Tibial nerve (tissue), 4 donors: ENCODE data around the gene IL31RA. TPM values are rescaled to one million over a fixed set of nuclear protein-coding genes. Genes with fewer than 3 reads are reported as not detected.

Source experiments
- DNase-seq, 2 donors: peaks; one replicate each; pipeline ENCODE4 v3.0.0-alpha.2; 2019; ENCODE audit warnings: low spot score in 2 of 2
- H3K27ac ChIP-seq, 4 donors: fragments of 200-600 bp; sonication (generic) in 3 of 4; one replicate each; pipeline ENCODE4 v1.5.1; 2017 to 2019; ENCODE audit warnings: mild to moderate bottlenecking in 1 of 4
- H3K27me3 ChIP-seq, 2 donors: fragments of 200-600 bp; sonication (generic) in 1 of 2; one replicate each; pipeline versions ENCODE4 v1.5.1 to v1.6.0; 2017 to 2019
- H3K36me3 ChIP-seq, 3 donors: fragments of 200-600 bp; sonication (generic); one replicate each; pipeline ENCODE4 v1.5.1; 2018 to 2019
- H3K4me1 ChIP-seq, 4 donors: fragments of 200-600 bp; sonication (generic) in 3 of 4; one replicate each; pipeline ENCODE4 v1.5.1; 2017 to 2019
- H3K4me3 ChIP-seq, 4 donors: fragments of 200-600 bp; sonication (generic) in 3 of 4; one replicate each; pipeline ENCODE4 v1.5.1; 2017 to 2019; ENCODE audit warnings: mild to moderate bottlenecking in 1 of 4, moderate library complexity in 1 of 4
- H3K9me3 ChIP-seq, 4 donors: fragments of 200-600 bp; sonication (generic) in 3 of 4; one replicate each; pipeline ENCODE4 v1.5.1; 2017 to 2019
- EP300 ChIP-seq, 2 donors: sonication (generic); formaldehyde crosslinking; IDR thresholded peaks; one replicate each; pipeline ENCODE4 v1.6.1; 2017; ENCODE audit warnings: antibody characterized with exemption in 2 of 2, mild to moderate bottlenecking in 1 of 2
- POLR2A ChIP-seq, 2 donors: fragments of 450-650 bp; IDR thresholded peaks; one replicate each; pipeline ENCODE4 v1.6.1; 2017; ENCODE audit warnings: antibody characterized with exemption in 2 of 2, mild to moderate bottlenecking in 2 of 2, moderate library complexity in 2 of 2
- WGBS, 2 donors: methylation state at CpG; one replicate each; pipeline ENCODE4 v1.1.5; 2018; 5-methylcytosine and 5-hydroxymethylcytosine counted together
- total RNA-seq, 4 donors: library from RNA; depleted of rRNA; stranded (reverse); fragments of >200 nt; gene quantifications; one replicate each; pipeline ENCODE4 v1.1.0, GENCODE V29; 2016
- TF ChIP-seq, protein P1 (sequence below), 5 experiments: fragments of 200-600 bp in 3 of 5; fragments of 450-650 bp in 2 of 5; sonication (generic) in 3 of 5; IDR thresholded peaks; one replicate each; pipeline ENCODE4 v1.5.1; 2016 to 2019; ENCODE audit warnings: antibody characterized with exemption in 5 of 5, mild to moderate bottlenecking in 3 of 5, moderate library complexity in 2 of 5

The IL31RA gene
- total RNA-seq, 4 donors from 2014 or later: 0.60 TPM; not detected in 3

DNA sequence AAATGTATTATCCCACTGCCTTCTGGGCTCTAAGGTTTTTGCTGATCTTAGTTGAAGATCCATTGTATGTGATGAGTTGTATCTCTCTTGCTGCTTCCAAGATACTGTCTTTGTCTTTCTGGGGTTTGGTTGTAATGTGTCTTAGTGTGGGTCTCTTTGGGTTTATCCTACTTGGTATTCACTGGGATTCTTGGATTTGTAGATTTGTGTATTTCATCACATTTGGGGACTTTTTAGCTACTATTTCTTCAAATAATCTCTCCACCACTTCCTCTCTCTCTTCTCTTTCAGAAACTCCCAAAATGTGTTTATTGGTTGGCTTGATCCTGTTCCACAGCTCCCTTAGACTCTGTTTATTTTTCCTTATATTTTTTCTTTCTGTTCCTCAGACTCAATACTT, 26.5 kb downstream of the IL31RA start:
- no peaks in the 10 kb centered on the region for H3K27me3 ChIP-seq
- no peak overlapping the region for H3K4me3 ChIP-seq
- no peak for DNase-seq
- H3K27ac ChIP-seq: no peak overlapping the region
- peaks cover 0 to 15% (median 0%) of the 10 kb centered on the region in 4 donors for H3K9me3 ChIP-seq
- TF ChIP-seq POLR2A (IDR thresholded peaks at IDR 0.05) (no peak), EP300 (IDR thresholded peaks at IDR 0.05) (no peak)
- TF ChIP-seq, protein P1, sequence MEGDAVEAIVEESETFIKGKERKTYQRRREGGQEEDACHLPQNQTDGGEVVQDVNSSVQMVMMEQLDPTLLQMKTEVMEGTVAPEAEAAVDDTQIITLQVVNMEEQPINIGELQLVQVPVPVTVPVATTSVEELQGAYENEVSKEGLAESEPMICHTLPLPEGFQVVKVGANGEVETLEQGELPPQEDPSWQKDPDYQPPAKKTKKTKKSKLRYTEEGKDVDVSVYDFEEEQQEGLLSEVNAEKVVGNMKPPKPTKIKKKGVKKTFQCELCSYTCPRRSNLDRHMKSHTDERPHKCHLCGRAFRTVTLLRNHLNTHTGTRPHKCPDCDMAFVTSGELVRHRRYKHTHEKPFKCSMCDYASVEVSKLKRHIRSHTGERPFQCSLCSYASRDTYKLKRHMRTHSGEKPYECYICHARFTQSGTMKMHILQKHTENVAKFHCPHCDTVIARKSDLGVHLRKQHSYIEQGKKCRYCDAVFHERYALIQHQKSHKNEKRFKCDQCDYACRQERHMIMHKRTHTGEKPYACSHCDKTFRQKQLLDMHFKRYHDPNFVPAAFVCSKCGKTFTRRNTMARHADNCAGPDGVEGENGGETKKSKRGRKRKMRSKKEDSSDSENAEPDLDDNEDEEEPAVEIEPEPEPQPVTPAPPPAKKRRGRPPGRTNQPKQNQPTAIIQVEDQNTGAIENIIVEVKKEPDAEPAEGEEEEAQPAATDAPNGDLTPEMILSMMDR (IDR thresholded peaks at IDR 0.05): no peak
- no peaks in the 10 kb centered on the region for H3K4me1 ChIP-seq
- H3K36me3 ChIP-seq: no peaks in the 10 kb centered on the region

DNA sequence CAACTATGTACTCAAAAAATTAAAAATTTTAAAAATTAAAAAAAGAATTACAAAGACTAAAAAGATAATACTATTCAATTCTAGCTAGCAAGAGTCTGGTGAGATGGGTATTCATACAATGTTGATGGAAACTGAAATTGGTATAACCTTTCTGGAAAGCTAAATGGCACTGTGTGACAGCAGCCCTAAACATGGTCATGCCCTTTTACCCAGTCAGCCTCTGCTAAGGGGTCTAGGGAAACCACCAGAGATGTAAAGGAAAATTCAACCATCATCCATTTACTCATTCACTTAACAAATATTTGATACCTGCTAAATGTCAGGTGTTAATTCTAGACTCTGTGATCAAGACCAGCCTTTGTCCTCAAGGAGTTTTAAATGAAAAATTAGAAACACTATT, 29.3 kb downstream of the IL31RA start:
- Histone ChIP-seq H3K4me3 (no peak overlapping the region), H3K9me3 (peaks cover 0 to 10% (median 0%) of the 10 kb centered on the region in 4 donors), H3K36me3 (no peaks in the 10 kb centered on the region), H3K4me1 (no peaks in the 10 kb centered on the region), H3K27me3 (no peaks in the 10 kb centered on the region), H3K27ac (no peak overlapping the region)
- TF ChIP-seq EP300 (IDR thresholded peaks at IDR 0.05): no peak
- TF ChIP-seq, protein P1 (IDR thresholded peaks at IDR 0.05): no peak
- TF ChIP-seq POLR2A (IDR thresholded peaks at IDR 0.05): no peak
- no peak for DNase-seq

DNA sequence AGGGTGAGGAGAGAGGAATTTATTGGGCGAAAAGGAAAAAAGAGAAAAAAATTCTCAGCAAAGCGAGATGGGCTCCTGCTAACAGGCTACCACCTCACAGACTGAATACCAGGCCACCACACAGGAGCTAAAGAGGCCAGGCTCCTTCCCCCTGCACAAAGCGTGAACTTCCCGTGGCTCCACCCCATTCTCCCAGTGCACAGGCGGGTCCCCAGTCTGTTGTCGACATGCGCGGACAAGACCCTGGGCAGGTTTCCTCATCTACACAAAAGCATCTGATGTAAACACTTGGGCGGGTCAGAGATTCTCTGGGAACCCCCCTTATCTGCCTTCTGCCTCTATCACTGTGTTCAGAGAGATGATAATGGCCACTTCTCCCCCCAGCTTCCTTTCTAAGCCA, 34.2 kb downstream of the IL31RA start:
- Histone ChIP-seq H3K9me3 (no peaks in the 10 kb centered on the region), H3K4me3 (no peak overlapping the region), H3K27me3 (no peaks in the 10 kb centered on the region), H3K27ac (no peak overlapping the region), H3K36me3 (no peaks in the 10 kb centered on the region), H3K4me1 (no peaks in the 10 kb centered on the region)
- no peak for DNase-seq
- TF ChIP-seq POLR2A (IDR thresholded peaks at IDR 0.05) (no peak), EP300 (IDR thresholded peaks at IDR 0.05) (no peak)
- TF ChIP-seq, protein P1 (IDR thresholded peaks at IDR 0.05): no peak
- WGBS, 2 donors: 92 to 93% methylated on average over 9 of the region's 9 CpGs

DNA sequence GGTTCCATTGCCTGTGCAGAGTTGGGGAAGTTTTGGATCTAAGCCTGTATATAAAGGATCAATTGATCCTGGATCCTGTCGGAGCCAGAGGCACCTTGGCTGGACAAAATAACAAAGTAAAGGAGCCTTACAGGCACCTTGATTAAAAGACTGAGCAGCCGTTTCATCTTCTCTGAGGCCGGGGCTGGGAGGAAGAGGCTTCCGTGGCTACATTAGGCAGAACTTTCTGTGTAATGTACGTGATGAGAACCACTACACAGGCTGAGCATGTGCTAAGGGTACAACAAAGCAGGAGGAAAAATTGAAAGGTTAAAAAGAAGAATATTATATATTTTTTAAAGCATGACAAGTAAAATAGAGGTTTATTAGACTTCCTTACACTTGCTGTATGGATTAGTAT, 37.0 kb downstream of the IL31RA start:
- H3K4me3 ChIP-seq: no peak overlapping the region

DNA sequence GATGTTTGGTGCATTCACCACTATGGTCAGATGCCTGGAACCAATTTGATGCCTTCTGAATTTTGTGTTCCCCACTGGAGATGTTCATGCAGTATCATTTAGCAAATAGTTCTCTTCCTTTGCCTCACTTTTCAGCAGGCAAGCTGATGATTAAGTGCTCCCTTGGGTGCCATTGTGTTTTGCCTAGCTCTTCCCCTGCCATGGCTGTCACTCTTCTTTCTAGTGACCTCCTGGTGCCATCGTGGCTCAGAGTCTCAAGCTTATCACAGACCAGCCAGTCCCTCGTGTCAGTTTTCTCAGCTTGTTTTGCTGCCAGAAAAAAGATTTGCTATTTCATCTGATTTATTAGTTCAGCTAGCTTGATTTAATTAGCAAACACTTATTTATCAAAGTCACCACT, 41.3 kb downstream of the IL31RA start:
- no peak overlapping the region for H3K4me3 ChIP-seq
- DNase-seq: no peak
- H3K36me3 ChIP-seq: no peaks in the 10 kb centered on the region
- no peaks in the 10 kb centered on the region for H3K27me3 ChIP-seq
- H3K27ac ChIP-seq: no peak overlapping the region
- TF ChIP-seq POLR2A (IDR thresholded peaks at IDR 0.05) (no peak), EP300 (IDR thresholded peaks at IDR 0.05) (no peak)
- TF ChIP-seq, protein P1 (IDR thresholded peaks at IDR 0.05): no peak
- H3K4me1 ChIP-seq: peaks cover 0 to 5% (median 2%) of the 10 kb centered on the region in 4 donors
- 65 to 74% methylated on average over 2 of the region's 2 CpGs for WGBS, 2 donors
- peaks cover 0 to 6% (median 0%) of the 10 kb centered on the region in 4 donors for H3K9me3 ChIP-seq

More for the DNA sequence above, 37.0 kb downstream of the IL31RA start:
- H3K4me1 ChIP-seq: no peaks in the 10 kb centered on the region
- DNase-seq: no peak
- WGBS, 2 donors: 82 to 83% methylated on average over 5 of the region's 5 CpGs
- H3K27me3 ChIP-seq: no peaks in the 10 kb centered on the region
- no peak overlapping the region for H3K27ac ChIP-seq
- peaks cover 0 to 6% (median 0%) of the 10 kb centered on the region in 4 donors for H3K9me3 ChIP-seq
- TF ChIP-seq, protein P1 (IDR thresholded peaks at IDR 0.05): no peak
- TF ChIP-seq EP300 (IDR thresholded peaks at IDR 0.05): no peak
- no peak for TF ChIP-seq POLR2A (IDR thresholded peaks at IDR 0.05)
- H3K36me3 ChIP-seq: no peaks in the 10 kb centered on the region
